H1 (cell line): Measurements from ENCODE around the gene LOC128125822.

Experiments
- CTCF ChIP-seq, 3 experiments: IDR thresholded peaks; 1 replicate in 2 of 3; 2 replicates in 1 of 3; pipeline versions ENCODE4 v1.5.1 to v1.6.1; 2011; ENCODE audit warnings: low read length in 3 of 3, mild to moderate bottlenecking in 3 of 3, inconsistent platforms in 2 of 3, low read depth in 1 of 3, moderate library complexity in 1 of 3; ENCODE audit not compliant: insufficient read depth in 1 of 3; ENCODE audit errors: control extremely low read depth in 1 of 3
- GABPA ChIP-seq: IDR thresholded peaks from 2 replicates; pipeline ENCODE4 v1.6.1; 2011; ENCODE audit warnings: mild to moderate bottlenecking, low read length, moderate library complexity, borderline replicate concordance; ENCODE audit not compliant: insufficient read depth
- MAX ChIP-seq: IDR thresholded peaks from 2 replicates; pipeline ENCODE4 v1.6.1; 2012; ENCODE audit warnings: inconsistent platforms
- POLR2A ChIP-seq, 2 experiments: IDR thresholded peaks; 1 replicate in 1 of 2; 2 replicates in 1 of 2; pipeline ENCODE4 v1.6.1; 2011; ENCODE audit warnings: low read depth in 2 of 2, low read length in 2 of 2, mild to moderate bottlenecking in 2 of 2; ENCODE audit errors: control extremely low read depth in 1 of 2
- POLR2AphosphoS5 ChIP-seq: IDR thresholded peaks from 2 replicates; pipeline ENCODE4 v1.6.1; 2011; ENCODE audit warnings: low read depth, low read length

GRCh38 chr6:63571361-63572043 lies 778 bp upstream of the LOC128125822 start:
- TF ChIP-seq CTCF (IDR thresholded peaks at IDR 0.05; ENCODE audit: control extremely low read depth in 1 of 3, insufficient read depth in 1 of 3, low read depth in 1 of 3, low read length in 3 of 3) (no peak), POLR2AphosphoS5 (peak; percentile 31; the same call in 1 of the 2 replicates), GABPA (no peak), MAX (no peak), POLR2A (IDR thresholded peaks at IDR 0.05; ENCODE audit: control extremely low read depth in 1 of 2, low read depth in 2 of 2, low read length in 2 of 2) (no peak)
